Neural progenitor cell (in vitro differentiated cells): ENCODE results near the gene RNASE4. TPM values are rescaled to one million over a fixed set of nuclear protein-coding genes. Genes with fewer than 3 reads are reported as not detected.

Source experiments
- DNase-seq: peaks from one replicate; pipeline ENCODE4 v3.0.0-alpha.2; 2016; ENCODE audit warnings: low spot score
- H2AFZ ChIP-seq: fragments of 200-600 bp; sonication (generic); replicated peaks from 2 replicates; pipeline ENCODE4 v1.6.1; 2016; ENCODE audit warnings: antibody characterized with exemption
- H3F3A ChIP-seq: fragments of 200-600 bp; sonication (generic); 2 replicates; pipeline ENCODE4 v1.6.1; 2016; ENCODE audit warnings: antibody characterized with exemption, low read depth
- H3K27ac ChIP-seq: fragments of 200-600 bp; sonication (generic); 2 replicates; pipeline ENCODE4 v1.5.1; 2016; ENCODE audit warnings: mild to moderate bottlenecking
- H3K27me3 ChIP-seq: fragments of 200-600 bp; sonication (generic); 2 replicates; pipeline ENCODE4 v1.6.1; 2016; ENCODE audit warnings: mild to moderate bottlenecking, moderate library complexity
- H3K36me3 ChIP-seq: fragments of 200-600 bp; sonication (generic); 2 replicates; pipeline ENCODE4 v1.5.1; 2016
- H3K4me1 ChIP-seq: fragments of 200-600 bp; sonication (generic); 2 replicates; pipeline ENCODE4 v1.6.1; 2016; ENCODE audit warnings: mixed run types
- H3K4me2 ChIP-seq: fragments of 200-600 bp; sonication (generic); 2 replicates; pipeline ENCODE4 v1.6.1; 2016
- H3K4me3 ChIP-seq: fragments of 200-600 bp; sonication (generic); 2 replicates; pipeline ENCODE4 v1.5.1; 2016
- H3K79me2 ChIP-seq: fragments of 200-600 bp; sonication (generic); 2 replicates; pipeline ENCODE4 v1.6.1; 2016; ENCODE audit warnings: low read depth
- H3K9ac ChIP-seq: fragments of 200-600 bp; sonication (generic); 2 replicates; pipeline ENCODE4 v1.6.1; 2016
- H3K9me3 ChIP-seq: fragments of 200-600 bp; sonication (generic); 2 replicates; pipeline ENCODE4 v1.5.1; 2016; ENCODE audit warnings: low read depth
- H4K20me1 ChIP-seq: fragments of 200-600 bp; sonication (generic); 2 replicates; pipeline ENCODE4 v1.6.1; 2016; ENCODE audit warnings: low read depth
- H3K27ac Mint-ChIP-seq: 3 replicates; pipeline ENCODE4 v1.8.0; 2021; ENCODE audit warnings: mixed read lengths
- H3K27me3 Mint-ChIP-seq: 2 replicates; pipeline ENCODE4 v1.8.0; 2022; ENCODE audit warnings: low read depth, mild to moderate bottlenecking, inconsistent platforms, moderate library complexity, mixed read lengths; ENCODE audit not compliant: insufficient read depth
- H3K36me3 Mint-ChIP-seq: 3 replicates; pipeline ENCODE4 v1.8.0; 2021; ENCODE audit warnings: mixed read lengths
- H3K4me1 Mint-ChIP-seq: 3 replicates; pipeline ENCODE4 v1.8.0; 2021; ENCODE audit warnings: mixed read lengths
- H3K4me3 Mint-ChIP-seq: 3 replicates; pipeline ENCODE4 v1.8.0; 2021; ENCODE audit warnings: mild to moderate bottlenecking, moderate library complexity, mixed read lengths
- H3K9me3 Mint-ChIP-seq: 3 replicates; pipeline ENCODE4 v1.8.0; 2020; ENCODE audit warnings: mixed read lengths
- EZH2 ChIP-seq: fragments of 200-600 bp; sonication (generic); IDR thresholded peaks from 2 replicates; pipeline ENCODE4 v1.6.1; 2017; ENCODE audit warnings: antibody characterized with exemption, mild to moderate bottlenecking, moderate library complexity
- EZH2phosphoT487 ChIP-seq: fragments of 200-600 bp; sonication (generic); IDR thresholded peaks from 2 replicates; pipeline ENCODE4 v1.6.1; 2017; ENCODE audit warnings: antibody characterized with exemption
- total RNA-seq: library from RNA; depleted of rRNA; stranded (reverse); fragments of >200 nt; gene quantifications from 2 replicates; pipeline ENCODE4 v1.2.3, GENCODE V29; 2015; ENCODE audit warnings: low replicate concordance
- TF ChIP-seq, protein P1 (sequence below): fragments of 200-600 bp; sonication (generic); IDR thresholded peaks from 2 replicates; pipeline ENCODE4 v1.5.1; 2017; ENCODE audit warnings: antibody characterized with exemption, mild to moderate bottlenecking

RNASE4 gene
- total RNA-seq, 1 donor from 2014 or later = 2.1 TPM

DNA sequence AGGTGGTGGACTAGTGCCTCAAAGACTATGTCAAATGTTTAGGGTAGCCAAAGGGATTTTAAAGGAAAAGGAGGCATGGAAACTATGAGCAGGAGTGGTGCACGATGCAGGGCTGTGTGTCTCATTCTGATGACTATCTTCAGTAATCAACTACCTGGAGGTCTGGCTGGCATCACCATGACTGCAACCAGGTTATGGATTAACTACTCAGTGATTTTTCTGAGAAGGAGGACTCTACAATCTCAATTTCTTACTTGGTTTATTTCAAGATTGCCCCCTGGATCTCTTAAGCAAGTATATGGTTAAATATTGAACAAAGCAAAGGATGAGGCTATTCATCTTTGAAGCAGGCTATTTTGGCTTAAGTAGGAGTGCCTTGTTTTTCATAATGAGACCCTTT is 42.2 kb downstream of the RNASE4 start:
- H3K9me3 ChIP-seq = no peaks in the 10 kb centered on the region
- DNase-seq = no peak
- H3K79me2 ChIP-seq = no peaks in the 10 kb centered on the region
- no peaks in the 10 kb centered on the region for H4K20me1 ChIP-seq
- H3K27ac Mint-ChIP-seq = no peak overlapping the region
- H3K4me1 Mint-ChIP-seq = no peaks in the 10 kb centered on the region
- H3K4me2 ChIP-seq = no peak overlapping the region
- peaks cover 5% of the 10 kb centered on the region for H3K9me3 Mint-ChIP-seq
- H3K4me3 Mint-ChIP-seq = no peak overlapping the region
- no peaks in the 10 kb centered on the region for H3F3A ChIP-seq
- H3K4me1 ChIP-seq = no peaks in the 10 kb centered on the region
- H3K4me3 ChIP-seq = no peak overlapping the region
- no peak for TF ChIP-seq EZH2
- no peak for TF ChIP-seq EZH2phosphoT487
- TF ChIP-seq, protein P1, sequence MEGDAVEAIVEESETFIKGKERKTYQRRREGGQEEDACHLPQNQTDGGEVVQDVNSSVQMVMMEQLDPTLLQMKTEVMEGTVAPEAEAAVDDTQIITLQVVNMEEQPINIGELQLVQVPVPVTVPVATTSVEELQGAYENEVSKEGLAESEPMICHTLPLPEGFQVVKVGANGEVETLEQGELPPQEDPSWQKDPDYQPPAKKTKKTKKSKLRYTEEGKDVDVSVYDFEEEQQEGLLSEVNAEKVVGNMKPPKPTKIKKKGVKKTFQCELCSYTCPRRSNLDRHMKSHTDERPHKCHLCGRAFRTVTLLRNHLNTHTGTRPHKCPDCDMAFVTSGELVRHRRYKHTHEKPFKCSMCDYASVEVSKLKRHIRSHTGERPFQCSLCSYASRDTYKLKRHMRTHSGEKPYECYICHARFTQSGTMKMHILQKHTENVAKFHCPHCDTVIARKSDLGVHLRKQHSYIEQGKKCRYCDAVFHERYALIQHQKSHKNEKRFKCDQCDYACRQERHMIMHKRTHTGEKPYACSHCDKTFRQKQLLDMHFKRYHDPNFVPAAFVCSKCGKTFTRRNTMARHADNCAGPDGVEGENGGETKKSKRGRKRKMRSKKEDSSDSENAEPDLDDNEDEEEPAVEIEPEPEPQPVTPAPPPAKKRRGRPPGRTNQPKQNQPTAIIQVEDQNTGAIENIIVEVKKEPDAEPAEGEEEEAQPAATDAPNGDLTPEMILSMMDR = no peak
- H3K27ac ChIP-seq = no peak overlapping the region
- H3K9ac ChIP-seq = no peak overlapping the region
- H3K27me3 Mint-ChIP-seq = no peaks in the 10 kb centered on the region
- no peaks in the 10 kb centered on the region for H3K36me3 ChIP-seq
- no peaks in the 10 kb centered on the region for H3K27me3 ChIP-seq
- no peaks in the 10 kb centered on the region for H3K36me3 Mint-ChIP-seq
- H2AFZ ChIP-seq = no peak overlapping the region

DNA sequence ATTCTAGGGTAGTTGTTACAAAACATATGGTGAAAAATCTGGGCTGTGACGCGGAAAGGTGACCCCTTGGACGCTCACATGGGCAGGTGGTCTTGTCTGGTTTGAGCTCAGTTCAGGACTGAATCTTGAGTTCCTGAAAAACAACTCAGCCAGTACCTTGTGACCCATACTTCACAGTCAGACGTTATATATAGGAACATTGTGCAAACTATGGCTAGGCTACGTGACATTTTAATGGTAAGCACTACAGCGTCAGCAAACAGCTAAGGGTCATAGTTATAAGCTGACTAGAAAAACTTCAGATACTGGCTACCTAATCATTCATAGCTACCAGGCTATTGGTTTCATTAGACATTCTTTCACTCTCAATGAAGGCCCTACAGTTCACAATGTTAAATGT is 46.5 kb downstream of the RNASE4 start:
- Mint-ChIP-seq H3K36me3 (no peaks in the 10 kb centered on the region), H3K9me3 (no peaks in the 10 kb centered on the region), H3K4me3 (no peak overlapping the region), H3K4me1 (peaks cover 18% of the 10 kb centered on the region), H3K27ac (no peak overlapping the region), H3K27me3 (no peaks in the 10 kb centered on the region)
- Histone ChIP-seq H3K9me3 (no peaks in the 10 kb centered on the region), H3K4me3 (no peak overlapping the region), H3K9ac (no peak overlapping the region), H3K79me2 (no peaks in the 10 kb centered on the region), H3K4me1 (no peaks in the 10 kb centered on the region), H2AFZ (no peak overlapping the region), H4K20me1 (no peaks in the 10 kb centered on the region), H3K36me3 (no peaks in the 10 kb centered on the region), H3K27me3 (no peaks in the 10 kb centered on the region), H3K4me2 (no peak overlapping the region), H3F3A (no peaks in the 10 kb centered on the region), H3K27ac (no peak overlapping the region)
- no peak for TF ChIP-seq EZH2phosphoT487
- no peak for TF ChIP-seq EZH2
- DNase-seq = no peak

DNA sequence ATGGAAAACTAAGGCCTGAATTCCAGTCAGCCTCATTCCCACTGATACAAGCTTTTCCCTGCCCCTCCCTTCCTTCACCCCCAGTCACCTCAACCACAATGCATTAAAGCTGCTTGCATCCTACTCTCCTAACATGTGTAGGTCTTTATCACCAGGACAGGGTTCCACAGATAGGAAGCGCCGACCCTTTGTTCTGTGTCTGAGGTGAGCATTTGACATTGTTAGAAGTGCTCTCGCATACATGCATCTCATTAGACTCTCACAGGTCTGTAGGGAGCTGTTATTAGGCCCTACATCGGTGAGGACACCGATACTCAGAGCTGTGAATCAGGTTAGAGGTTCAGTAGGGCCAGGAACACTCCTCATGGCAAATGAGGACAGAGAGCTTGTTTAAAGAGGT is 48.1 kb downstream of the RNASE4 start:
- no peak overlapping the region for H3K4me2 ChIP-seq
- H3F3A ChIP-seq = no peaks in the 10 kb centered on the region
- H2AFZ ChIP-seq = no peak overlapping the region
- no peaks in the 10 kb centered on the region for H4K20me1 ChIP-seq
- no peaks in the 10 kb centered on the region for H3K79me2 ChIP-seq
- no peak for DNase-seq
- H3K36me3 ChIP-seq = no peaks in the 10 kb centered on the region
- H3K4me3 Mint-ChIP-seq = no peak overlapping the region
- no peaks in the 10 kb centered on the region for H3K4me1 ChIP-seq
- H3K9me3 Mint-ChIP-seq = no peaks in the 10 kb centered on the region
- no peaks in the 10 kb centered on the region for H3K9me3 ChIP-seq
- TF ChIP-seq EZH2phosphoT487 = no peak
- TF ChIP-seq, protein P1 = no peak
- TF ChIP-seq EZH2 = no peak
- no peaks in the 10 kb centered on the region for H3K27me3 ChIP-seq
- no peak overlapping the region for H3K27ac ChIP-seq
- no peak overlapping the region for H3K4me3 ChIP-seq
- no peaks in the 10 kb centered on the region for H3K27me3 Mint-ChIP-seq
- no peak overlapping the region for H3K27ac Mint-ChIP-seq
- peaks cover 18% of the 10 kb centered on the region for H3K4me1 Mint-ChIP-seq
- no peak overlapping the region for H3K9ac ChIP-seq
- no peaks in the 10 kb centered on the region for H3K36me3 Mint-ChIP-seq

DNA sequence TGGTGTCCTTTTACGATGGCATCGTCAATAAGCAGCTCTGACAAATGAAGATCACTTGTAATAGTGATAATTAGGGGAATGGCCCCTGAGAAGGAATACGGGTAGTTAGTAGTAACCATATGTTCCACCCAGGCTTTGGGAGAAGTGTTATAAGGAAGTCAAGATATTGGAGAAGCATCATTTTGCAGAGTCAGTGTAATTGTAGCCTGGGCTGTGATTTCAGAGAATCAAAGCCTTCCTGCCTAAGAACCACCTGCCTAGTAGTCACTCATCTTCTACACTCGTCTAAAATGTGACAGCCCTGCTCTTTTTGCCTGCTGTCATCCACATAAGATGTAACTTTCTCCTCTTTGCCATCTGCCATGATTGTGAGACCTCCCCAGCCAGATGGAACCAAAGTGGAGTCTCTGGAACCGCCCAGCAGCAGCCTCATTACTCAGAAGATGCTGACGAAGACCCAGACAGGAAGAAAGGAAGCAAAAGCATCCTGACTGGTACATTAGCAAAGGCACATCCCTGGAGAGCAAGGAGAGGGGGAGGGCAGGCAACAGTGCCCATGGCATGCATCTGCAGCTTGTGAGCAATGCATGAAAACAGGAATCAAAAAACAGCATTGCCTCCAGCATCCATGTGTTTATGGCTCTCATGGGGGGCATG is 48.7 kb downstream of the RNASE4 start:
- Histone ChIP-seq H2AFZ (no peak overlapping the region), H3K9ac (no peak overlapping the region), H3K27ac (no peak overlapping the region), H3K36me3 (no peaks in the 10 kb centered on the region), H3K79me2 (no peaks in the 10 kb centered on the region), H3K9me3 (no peaks in the 10 kb centered on the region), H4K20me1 (no peaks in the 10 kb centered on the region), H3K4me2 (no peak overlapping the region), H3F3A (no peaks in the 10 kb centered on the region), H3K4me1 (no peaks in the 10 kb centered on the region), H3K27me3 (no peaks in the 10 kb centered on the region), H3K4me3 (no peak overlapping the region)
- H3K4me3 Mint-ChIP-seq = no peak overlapping the region
- TF ChIP-seq, protein P1 = no peak
- TF ChIP-seq EZH2 = no peak
- TF ChIP-seq EZH2phosphoT487 = no peak
- DNase-seq = no peak
- no peaks in the 10 kb centered on the region for H3K36me3 Mint-ChIP-seq
- H3K27ac Mint-ChIP-seq = no peak overlapping the region
- no peaks in the 10 kb centered on the region for H3K27me3 Mint-ChIP-seq
- H3K9me3 Mint-ChIP-seq = no peaks in the 10 kb centered on the region
- peaks cover 18% of the 10 kb centered on the region for H3K4me1 Mint-ChIP-seq
